ENCODE results near the gene TOR2A.

Gene TOR2A

GRCh38 chr9:127698386-127698785 lies 36.7 kb downstream of the TOR2A start:
- no peak for DNase-seq
- no peak for TF ChIP-seq POLR2A (IDR thresholded peaks at IDR 0.05; ENCODE audit: low read length)
- no peak for TF ChIP-seq GATA1 (IDR thresholded peaks at IDR 0.05; ENCODE audit: low read depth, low read length)

GRCh38 chr9:127697575-127697974 lies 37.5 kb downstream of the TOR2A start:
- no peak for TF ChIP-seq POLR2A (IDR thresholded peaks at IDR 0.05; ENCODE audit: low read length)
- no peak for TF ChIP-seq GATA1 (IDR thresholded peaks at IDR 0.05; ENCODE audit: low read depth, low read length)
- DNase-seq, result no peak

- TF ChIP-seq POLR2A (IDR thresholded peaks at IDR 0.05; ENCODE audit: low read length) (no peak), GATA1 (IDR thresholded peaks at IDR 0.05; ENCODE audit: low read depth, low read length) (no peak)
- no peak for DNase-seq
Measured at GRCh38 chr9:127694890-127695720, 40.0 kb downstream of the TOR2A start.

- no peak for DNase-seq
- TF ChIP-seq POLR2A (IDR thresholded peaks at IDR 0.05; ENCODE audit: low read length) (no peak), GATA1 (IDR thresholded peaks at IDR 0.05; ENCODE audit: low read depth, low read length) (no peak)
Measured at GRCh38 chr9:127693697-127694096, 41.4 kb downstream of the TOR2A start.

- TF ChIP-seq POLR2A (IDR thresholded peaks at IDR 0.05; ENCODE audit: low read length) (no peak), GATA1 (IDR thresholded peaks at IDR 0.05; ENCODE audit: low read depth, low read length) (no peak)
- DNase-seq, result no peak
Measured at GRCh38 chr9:127693143-127693542, 42.0 kb downstream of the TOR2A start.

- TF ChIP-seq POLR2A (IDR thresholded peaks at IDR 0.05; ENCODE audit: low read length) (no peak), GATA1 (IDR thresholded peaks at IDR 0.05; ENCODE audit: low read depth, low read length) (no peak)
- DNase-seq, result no peak
Measured at GRCh38 chr9:127692071-127692470, 43.0 kb downstream of the TOR2A start.

- TF ChIP-seq GATA1 (IDR thresholded peaks at IDR 0.05; ENCODE audit: low read depth, low read length) (no peak), POLR2A (IDR thresholded peaks at IDR 0.05; ENCODE audit: low read length) (no peak)
- DNase-seq, result no peak
Measured at GRCh38 chr9:127690735-127691134, 44.4 kb downstream of the TOR2A start.

GRCh38 chr9:127689329-127690000 lies 45.6 kb downstream of the TOR2A start:
- DNase-seq, result no peak
- TF ChIP-seq GATA1 (IDR thresholded peaks at IDR 0.05; ENCODE audit: low read depth, low read length) (no peak), POLR2A (IDR thresholded peaks at IDR 0.05; ENCODE audit: low read length) (no peak)

GRCh38 chr9:127686461-127687393 lies 48.4 kb downstream of the TOR2A start:
- DNase-seq, result no peak
- TF ChIP-seq GATA1 (IDR thresholded peaks at IDR 0.05; ENCODE audit: low read depth, low read length) (no peak), POLR2A (IDR thresholded peaks at IDR 0.05; ENCODE audit: low read length) (no peak)

- no peak for TF ChIP-seq POLR2A (IDR thresholded peaks at IDR 0.05; ENCODE audit: low read length)
- TF ChIP-seq GATA1 (IDR thresholded peaks at IDR 0.05; ENCODE audit: low read depth, low read length), result no peak
- no peak for DNase-seq
Measured at GRCh38 chr9:127684576-127684975, 50.5 kb downstream of the TOR2A start.

- TF ChIP-seq GATA1 (IDR thresholded peaks at IDR 0.05; ENCODE audit: low read depth, low read length) (no peak), POLR2A (IDR thresholded peaks at IDR 0.05; ENCODE audit: low read length) (no peak)
- no peak for DNase-seq
Measured at GRCh38 chr9:127683723-127684122, 51.4 kb downstream of the TOR2A start.

GRCh38 chr9:127682351-127683136 lies 52.5 kb downstream of the TOR2A start:
- TF ChIP-seq POLR2A (IDR thresholded peaks at IDR 0.05; ENCODE audit: low read length), result no peak
- no peak for TF ChIP-seq GATA1 (IDR thresholded peaks at IDR 0.05; ENCODE audit: low read depth, low read length)
- no peak for DNase-seq
